Hepatocyte (in vitro differentiated cells): ENCODE measurements around the gene CEP112.

Source experiments
- CTCF ChIP-seq: fragments of 200-600 bp; sonication (generic); IDR thresholded peaks from 2 replicates; pipeline ENCODE4 v1.5.1; 2016; ENCODE audit warnings: antibody characterized with exemption, mild to moderate bottlenecking; ENCODE audit not compliant: poor library complexity
- EZH2 ChIP-seq: fragments of 200-600 bp; sonication (generic); IDR thresholded peaks from 2 replicates; pipeline ENCODE4 v1.6.1; 2016; ENCODE audit warnings: antibody characterized with exemption, mild to moderate bottlenecking, borderline replicate concordance

GRCh38 chr17:65633988-65634387 is 557.9 kb downstream of the CEP112 start:
- TF ChIP-seq EZH2 (no peak), CTCF (no peak)
